HepG2 (cell line): ENCODE measurements around the gene RHBG. TPM values are rescaled to one million over a fixed set of nuclear protein-coding genes. Genes with fewer than 3 reads are reported as not detected.

Source experiments
- ARID3A ChIP-seq: IDR thresholded peaks from 2 replicates; pipeline ENCODE4 v1.6.1; 2012; ENCODE audit warnings: low read depth, low read length, improper control_type of control experiment
- ATM ChIP-seq: fragments of 450-650 bp; IDR thresholded peaks from 2 replicates; pipeline ENCODE4 v1.7.1; 2017; ENCODE audit warnings: mild to moderate bottlenecking, borderline replicate concordance
- CTCF ChIP-seq: sonication (generic); formaldehyde crosslinking; IDR thresholded peaks from 2 replicates; pipeline ENCODE4 v1.5.0; 2020; ENCODE audit warnings: mild to moderate bottlenecking, missing genetic modification reagents, moderate library complexity
- DPF2 ChIP-seq: sonication (generic); formaldehyde crosslinking; IDR thresholded peaks from 2 replicates; pipeline ENCODE4 v1.4.0; 2020; ENCODE audit warnings: mild to moderate bottlenecking, low read depth, missing genetic modification reagents, borderline replicate concordance
- REPIN1 ChIP-seq: sonication (generic); formaldehyde crosslinking; IDR thresholded peaks from 2 replicates; pipeline ENCODE4 v1.8.0; 2022; ENCODE audit warnings: missing genetic modification reagents, low read depth, mild to moderate bottlenecking, borderline replicate concordance
- SOX13 ChIP-seq, 3 experiments: fragments of 450-650 bp in 1 of 3; sonication (generic) in 1 of 3; formaldehyde crosslinking in 1 of 3; IDR thresholded peaks in 2 of 3; conservative IDR thresholded peaks in 1 of 3; 2 replicates each; pipeline versions ENCODE4 v1.5.0 to v1.6.1; 2016 to 2020; ENCODE audit warnings: antibody characterized with exemption in 1 of 3, mild to moderate bottlenecking in 1 of 3, missing compliant biosample characterization in 1 of 3, missing genetic modification reagents in 1 of 3, moderate library complexity in 1 of 3
- TCF7 ChIP-seq: sonication (generic); IDR thresholded peaks from 2 replicates; pipeline ENCODE4 v1.6.1; 2016; ENCODE audit warnings: antibody characterized with exemption, low read depth
- ZGPAT ChIP-seq: IDR thresholded peaks from 2 replicates; pipeline ENCODE4 v1.6.1; 2016; ENCODE audit warnings: mild to moderate bottlenecking
- ZNF407 ChIP-seq: sonication (generic); formaldehyde crosslinking; IDR thresholded peaks from one replicate; pipeline ENCODE4 v1.5.1; 2020; ENCODE audit warnings: mild to moderate bottlenecking, missing genetic modification reagents; ENCODE audit errors: not compliant biosample characterization
- ZXDC ChIP-seq: sonication (generic); formaldehyde crosslinking; IDR thresholded peaks from 2 replicates; pipeline ENCODE4 v1.5.0; 2020; ENCODE audit warnings: mild to moderate bottlenecking, missing genetic modification reagents
- polyA plus RNA-seq, 8 experiments: library from polyadenylated mRNA; depleted of rRNA in 3 of 8; stranded (reverse) in 7 of 8; unstranded in 1 of 8; fragments of >200 nt; fragmentation: Illumina TruSeq in 4 of 8; extraction: Trizol in 4 of 8; gene quantifications; 2 replicates each; pipeline versions ENCODE4 v1.2.1 to v1.2.3, GENCODE V29; 2011 to 2016; ENCODE audit warnings: low read depth in 4 of 8, missing spikeins in 1 of 8, mixed read lengths in 1 of 8; ENCODE audit not compliant: insufficient read depth in 1 of 8
- total RNA-seq, 5 experiments: library from RNA; depleted of rRNA; stranded (reverse); fragments of >200 nt; fragmentation: Illumina TruSeq; extraction: Trizol; gene quantifications; 2 replicates each; pipeline ENCODE4 v1.2.3, GENCODE V29; 2016; ENCODE audit warnings: low read depth in 1 of 5

The RHBG gene
- total and polyA plus RNA-seq, 2 of the 13 experiments (the other 11 are each of a cell fraction or from before 2014, with no cell fraction given) = 61.8 to 73.5 TPM

- TF ChIP-seq ZNF407 (CRISPR knock-in tag) (peak; percentile 62), CTCF (CRISPR knock-in tag) (peak; percentile 25; the same call in 1 of the 2 replicates), ATM (no peak), DPF2 (CRISPR knock-in tag) (peak; percentile 98), ZXDC (CRISPR knock-in tag) (peak; percentile 75; the same call in 1 of the 2 replicates), TCF7 (peak; percentile 99), SOX13 (IDR thresholded peaks at IDR 0.05) (peak; percentile 83), SOX13 (CRISPR knock-in tag; conservative IDR thresholded peaks at IDR 0.05 in 1 of 2, IDR thresholded peaks at IDR 0.05 in 1 of 2) (peak in 1 of 2 experiments; percentile 91; a peak in 2 of 4 replicates), REPIN1 (CRISPR knock-in tag) (peak; percentile 87), ARID3A (no peak; the same call in none of the 2 replicates), ZGPAT (CRISPR knock-in tag) (peak; percentile 97)
Observed at GRCh38 chr1:156371553-156372264, 2.7 kb downstream of the RHBG start (continued).
